BE2C (cell line): ENCODE data around the gene ARID3C.

Experiments
- DNase-seq: peaks from one replicate; pipeline ENCODE4 v3.0.0-alpha.2; 2020
- H3K27me3 ChIP-seq: fragments of 250-450 bp; sonication (Bioruptor Pico); 2 replicates; pipeline ENCODE4 v1.5.1; 2020; ENCODE audit warnings: mild to moderate bottlenecking
- H3K36me3 ChIP-seq: fragments of 250-450 bp; sonication (Bioruptor Pico); 2 replicates; pipeline ENCODE4 v1.5.1; 2020; ENCODE audit warnings: mild to moderate bottlenecking
- H3K4me1 ChIP-seq: fragments of 250-450 bp; sonication (Bioruptor Pico); 2 replicates; pipeline ENCODE4 v1.5.1; 2020
- H3K4me3 ChIP-seq: 2 replicates; pipeline ENCODE4 v1.5.1; 2011; ENCODE audit warnings: low read depth, low read length
- H3K9me3 ChIP-seq: fragments of 250-450 bp; sonication (Bioruptor Pico); 2 replicates; pipeline ENCODE4 v1.5.1; 2020
- CTCF ChIP-seq: IDR thresholded peaks from 2 replicates; pipeline ENCODE4 v1.5.1; 2012; ENCODE audit warnings: mild to moderate bottlenecking, low read depth, low read length

Gene ARID3C

GRCh38 chr9:34627716-34628655, 880 bp downstream of the ARID3C start:
- no peak for DNase-seq
- H3K4me1 ChIP-seq, result no peaks in the 10 kb centered on the region; the same call in 1 of the 2 replicates
- peaks cover 45% of the 10 kb centered on the region for H3K27me3 ChIP-seq
- TF ChIP-seq CTCF, result no peak
- no peaks in the 10 kb centered on the region for H3K36me3 ChIP-seq
- no peaks in the 10 kb centered on the region for H3K9me3 ChIP-seq
- no peak overlapping the region for H3K4me3 ChIP-seq

DNA sequence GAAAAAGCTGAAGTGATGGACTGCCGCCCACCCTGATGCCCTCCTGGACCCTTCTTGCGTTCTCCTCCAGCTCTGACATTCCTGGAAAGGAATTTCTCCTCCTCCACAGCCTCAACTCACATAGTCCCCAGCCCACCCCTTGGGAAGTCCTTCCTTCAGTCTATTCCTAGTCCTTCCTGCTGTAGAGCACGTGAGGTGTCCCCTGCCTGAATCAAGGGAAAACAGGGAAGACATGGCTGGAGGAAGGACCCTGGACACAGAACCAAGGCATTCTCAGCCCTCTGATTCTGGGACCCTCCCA, 3.7 kb downstream of the ARID3C start:
- H3K27me3 ChIP-seq, result peaks cover 40% of the 10 kb centered on the region
- TF ChIP-seq CTCF, result no peak
- H3K9me3 ChIP-seq, result no peaks in the 10 kb centered on the region

GRCh38 chr9:34624475-34625185, 4.2 kb downstream of the ARID3C start:
- Histone ChIP-seq H3K4me3 (no peak overlapping the region), H3K9me3 (no peaks in the 10 kb centered on the region), H3K27me3 (peaks cover 35% of the 10 kb centered on the region), H3K36me3 (no peaks in the 10 kb centered on the region), H3K4me1 (no peaks in the 10 kb centered on the region; the same call in none of the 2 replicates)
- no peak for TF ChIP-seq CTCF
- DNase-seq, result no peak

More for the DNA sequence above, 3.7 kb downstream of the ARID3C start:
- Histone ChIP-seq H3K4me1 (no peaks in the 10 kb centered on the region; the same call in 1 of the 2 replicates), H3K36me3 (no peaks in the 10 kb centered on the region), H3K4me3 (no peak overlapping the region)
- no peak for DNase-seq

GRCh38 chr9:34623374-34624235, 5.3 kb downstream of the ARID3C start:
- Histone ChIP-seq H3K9me3 (no peaks in the 10 kb centered on the region), H3K4me3 (no peak overlapping the region), H3K36me3 (no peaks in the 10 kb centered on the region), H3K27me3 (peaks cover 25% of the 10 kb centered on the region), H3K4me1 (no peaks in the 10 kb centered on the region; the same call in none of the 2 replicates)
- no peak for DNase-seq
- TF ChIP-seq CTCF, result no peak

DNA sequence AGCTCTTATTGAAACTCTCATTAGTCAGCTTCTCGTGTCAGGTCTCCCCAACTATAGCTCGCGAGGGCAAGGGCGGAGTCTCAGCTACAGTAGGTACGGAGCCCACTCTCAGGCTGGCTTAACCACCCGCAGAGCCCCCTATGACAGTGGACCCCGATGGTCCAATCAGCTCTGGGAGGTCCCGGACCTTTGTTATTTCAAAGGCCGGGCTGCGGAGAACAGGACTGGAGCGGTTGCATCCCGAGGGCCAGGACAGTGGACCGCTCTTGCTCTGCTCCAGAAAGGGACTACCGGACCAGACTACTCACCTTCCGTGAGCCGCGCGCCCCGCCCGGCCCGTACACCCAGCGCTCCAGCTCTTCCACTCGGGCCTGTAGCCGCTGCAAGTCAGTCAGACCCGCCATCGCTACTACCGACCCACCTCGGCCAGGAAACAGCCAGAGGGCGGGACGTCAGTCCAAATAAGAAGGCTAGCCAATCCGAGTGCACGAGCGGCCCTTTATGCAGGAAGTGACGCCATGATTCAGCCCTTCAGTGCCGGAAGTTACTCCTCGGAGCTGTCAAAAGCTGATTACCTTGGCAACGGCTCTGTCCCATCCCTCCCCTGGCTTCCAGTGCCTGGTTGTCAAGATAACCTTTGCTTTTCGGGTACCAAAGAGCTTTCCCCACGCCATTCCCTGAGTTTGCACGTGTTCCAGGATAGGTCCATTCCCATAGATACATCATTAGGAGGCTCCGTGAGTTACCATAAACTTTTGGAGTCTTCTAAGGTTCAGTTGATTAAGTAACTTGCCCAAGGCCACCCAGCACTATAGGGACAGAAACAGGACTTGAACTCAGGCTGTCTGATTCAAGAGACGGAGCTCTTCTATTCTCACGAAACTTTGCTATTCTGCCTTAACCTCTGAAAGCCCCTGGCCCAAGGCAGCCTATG, 8.5 kb downstream of the ARID3C start, which contains the start of gene DCTN3:
Gene DCTN3 (minus strand): TSS at position 435 of the 934 bp plus-strand sequence. CDS start 31 bp downstream, at position 404.
- no peak for TF ChIP-seq CTCF
- Histone ChIP-seq H3K36me3 (0 out of 2 replicates have a peak, but pooled peaks cover 3% of the 10 kb centered on the region), H3K4me3 (peak within 1 kb of the TSS; percentile 96), H3K27me3 (no peaks in the 10 kb centered on the region), H3K9me3 (no peaks in the 10 kb centered on the region), H3K4me1 (no peaks in the 10 kb centered on the region; the same call in 1 of the 2 replicates)
- DNase-seq, result peak; percentile 94
